WTC11 (cell line): ENCODE results near the gene PODXL. TPM values are rescaled to one million over a fixed set of nuclear protein-coding genes. Genes with fewer than 3 reads are reported as not detected.

Experiments used
- ATAC-seq: fragments of 200-7000 bp; cut with Tn5 transposase; 2 replicates; pipeline ENCODE4 v1.10.0; 2021; ENCODE audit warnings: mild to moderate bottlenecking, moderate library complexity
- CTCF ChIA-PET: fragments of 300-600 bp; sonication (Branson Sonifier 250); formaldehyde crosslinking; loops from one replicate; lab custom pipeline; 2021; ENCODE audit warnings: antibody characterized with exemption; lab: Charles Lee
- POLR2A ChIA-PET: fragments of 350-600 bp; sonication (Branson Sonifier 250); formaldehyde crosslinking; loops from one replicate; lab custom pipeline; 2021; ENCODE audit warnings: antibody characterized with exemption; lab: Charles Lee
- DNase-seq: peaks from one replicate; pipeline ENCODE4 v3.0.0; 2021; ENCODE audit warnings: low spot score
- H3K27ac Mint-ChIP-seq: 2 replicates; pipeline ENCODE4 v1.8.0; 2021; ENCODE audit warnings: mixed read lengths
- H3K27me3 Mint-ChIP-seq: 2 replicates; pipeline ENCODE4 v1.8.0; 2021; ENCODE audit warnings: low read depth, mild to moderate bottlenecking, moderate library complexity, mixed read lengths
- H3K36me3 Mint-ChIP-seq: 2 replicates; pipeline ENCODE4 v1.8.0; 2021; ENCODE audit warnings: mixed read lengths
- H3K4me1 Mint-ChIP-seq: 2 replicates; pipeline ENCODE4 v1.8.0; 2022; ENCODE audit warnings: mixed read lengths
- H3K4me3 Mint-ChIP-seq: 2 replicates; pipeline ENCODE4 v1.8.0; 2021; ENCODE audit warnings: mild to moderate bottlenecking, moderate library complexity, mixed read lengths
- H3K9me3 Mint-ChIP-seq: 2 replicates; pipeline ENCODE4 v1.8.0; 2021; ENCODE audit warnings: mixed read lengths
- AFF4 ChIP-seq: sonication (generic); formaldehyde crosslinking; IDR thresholded peaks from 2 replicates; pipeline ENCODE4 v1.8.1; 2023; ENCODE audit warnings: mild to moderate bottlenecking, missing genetic modification reagents, borderline replicate concordance
- ATF3 ChIP-seq: sonication (generic); formaldehyde crosslinking; conservative IDR thresholded peaks from 2 replicates; pipeline ENCODE4 v1.8.1; 2022; ENCODE audit warnings: mild to moderate bottlenecking, missing genetic modification reagents
- CDX4 ChIP-seq: fragments of 250-450 bp; sonication (Bioruptor Pico); IDR thresholded peaks from 2 replicates; pipeline ENCODE4 v1.9.0; 2021; ENCODE audit warnings: moderate library complexity, mild to moderate bottlenecking, inconsistent platforms, borderline replicate concordance
- CREB1 ChIP-seq: sonication (generic); formaldehyde crosslinking; IDR thresholded peaks from 2 replicates; pipeline ENCODE4 v1.8.0; 2023; ENCODE audit warnings: mild to moderate bottlenecking, missing genetic modification reagents
- CREM ChIP-seq: sonication (generic); formaldehyde crosslinking; IDR thresholded peaks from 2 replicates; pipeline ENCODE4 v1.8.1; 2022; ENCODE audit warnings: mild to moderate bottlenecking, missing genetic modification reagents, moderate library complexity
- ERG ChIP-seq: fragments of 250-450 bp; sonication (Bioruptor Pico); IDR thresholded peaks from 2 replicates; pipeline ENCODE4 v1.8.0; 2021; ENCODE audit warnings: mild to moderate bottlenecking
- FOXK1 ChIP-seq: sonication (generic); formaldehyde crosslinking; IDR thresholded peaks from 2 replicates; pipeline ENCODE4 v1.8.0; 2022; ENCODE audit warnings: mild to moderate bottlenecking, moderate library complexity, missing genetic modification reagents
- FOXP1 ChIP-seq: sonication (generic); formaldehyde crosslinking; IDR thresholded peaks from 2 replicates; pipeline ENCODE4 v1.8.0; 2022; ENCODE audit warnings: missing genetic modification reagents, mild to moderate bottlenecking, moderate library complexity, borderline replicate concordance
- IRF1 ChIP-seq: sonication (generic); formaldehyde crosslinking; IDR thresholded peaks from 2 replicates; pipeline ENCODE4 v1.8.0; 2023; ENCODE audit warnings: missing genetic modification reagents
- JAZF1 ChIP-seq: fragments of 250-450 bp; sonication (Bioruptor Pico); IDR thresholded peaks from 2 replicates; pipeline ENCODE4 v1.9.0; 2021; ENCODE audit warnings: moderate library complexity, mild to moderate bottlenecking, inconsistent platforms
- KAT7 ChIP-seq: sonication (generic); formaldehyde crosslinking; IDR thresholded peaks from 2 replicates; pipeline ENCODE4 v1.8.1; 2023; ENCODE audit warnings: missing genetic modification reagents, mild to moderate bottlenecking, borderline replicate concordance
- MLX ChIP-seq: sonication (generic); formaldehyde crosslinking; IDR thresholded peaks from 2 replicates; pipeline ENCODE4 v1.8.1; 2023; ENCODE audit warnings: mild to moderate bottlenecking, missing genetic modification reagents, moderate library complexity
- NFATC4 ChIP-seq: fragments of 250-450 bp; sonication (Bioruptor Pico); IDR thresholded peaks from 2 replicates; pipeline ENCODE4 v1.9.0; 2021; ENCODE audit warnings: mild to moderate bottlenecking
- NR1H2 ChIP-seq: sonication (generic); formaldehyde crosslinking; IDR thresholded peaks from 2 replicates; pipeline ENCODE4 v1.9.0; 2021; ENCODE audit warnings: mild to moderate bottlenecking, moderate library complexity, missing genetic modification reagents
- OVOL2 ChIP-seq: fragments of 250-450 bp; sonication (Bioruptor Pico); IDR thresholded peaks from 2 replicates; pipeline ENCODE4 v1.9.0; 2021; ENCODE audit warnings: mild to moderate bottlenecking, borderline replicate concordance
- PRDM15 ChIP-seq: sonication (generic); formaldehyde crosslinking; IDR thresholded peaks from 2 replicates; pipeline ENCODE4 v1.8.0; 2022; ENCODE audit warnings: missing genetic modification reagents
- USF2 ChIP-seq: sonication (generic); formaldehyde crosslinking; IDR thresholded peaks from 2 replicates; pipeline ENCODE4 v1.8.1; 2023; ENCODE audit warnings: mild to moderate bottlenecking, missing genetic modification reagents, moderate library complexity
- ZNF263 ChIP-seq: sonication (generic); formaldehyde crosslinking; IDR thresholded peaks from 2 replicates; pipeline ENCODE4 v1.8.1; 2022; ENCODE audit warnings: low read depth, mild to moderate bottlenecking, moderate library complexity, missing genetic modification reagents
- ZNF317 ChIP-seq: sonication (generic); formaldehyde crosslinking; IDR thresholded peaks from 2 replicates; pipeline ENCODE4 v1.8.1; 2023; ENCODE audit warnings: low read depth, mild to moderate bottlenecking, moderate library complexity, missing genetic modification reagents, borderline replicate concordance
- ZNF532 ChIP-seq: fragments of 250-450 bp; sonication (Bioruptor Pico); IDR thresholded peaks from 2 replicates; pipeline ENCODE4 v1.9.0; 2021; ENCODE audit warnings: mild to moderate bottlenecking, borderline replicate concordance
- total RNA-seq: library from RNA; stranded (reverse); gene quantifications from 3 replicates; pipeline ENCODE4 v1.2.3, GENCODE V29; 2021

PODXL gene
- total RNA-seq, 1 experiment from 2014 or later: 483 TPM

GRCh38 chr7:131466735-131467365, 89.6 kb downstream of the PODXL start:
- DNase-seq (no peak), ATAC-seq (no peak)
- ChIA-PET POLR2A (interaction anchor here (0.6 kb wide), 1 partner anchor 1884 kb away, joined by 5 read pairs; no protein-coding TSS in a partner anchor), CTCF (no interaction called here)
- Mint-ChIP-seq H3K27me3 (no peaks in the 10 kb centered on the region), H3K4me3 (no peak overlapping the region), H3K36me3 (peaks cover 36% of the 10 kb centered on the region), H3K27ac (no peak overlapping the region), H3K9me3 (no peaks in the 10 kb centered on the region), H3K4me1 (no peaks in the 10 kb centered on the region; the same call in 1 of the 2 replicates)
- TF ChIP-seq NFATC4 (no peak), ERG (CRISPR knock-in tag) (no peak), OVOL2 (CRISPR knock-in tag) (no peak), ZNF317 (CRISPR knock-in tag) (no peak), CDX4 (no peak), NR1H2 (CRISPR knock-in tag) (no peak), JAZF1 (CRISPR knock-in tag) (no peak), USF2 (CRISPR knock-in tag) (no peak), CREM (no peak), ZNF532 (no peak), FOXP1 (CRISPR knock-in tag) (no peak), CREB1 (CRISPR knock-in tag) (no peak), MLX (CRISPR knock-in tag) (no peak), KAT7 (CRISPR knock-in tag) (no peak), ATF3 (CRISPR knock-in tag) (no peak), IRF1 (CRISPR knock-in tag) (no peak), ZNF263 (no peak), PRDM15 (CRISPR knock-in tag) (no peak), FOXK1 (CRISPR knock-in tag) (no peak), AFF4 (CRISPR knock-in tag) (no peak)
